Muscle of arm (tissue), 14 donors: ENCODE results near the gene ZKSCAN8. TPM values are rescaled to one million over a fixed set of nuclear protein-coding genes. Genes with fewer than 3 reads are reported as not detected.
"Not testable (repeated sequence)": the region's sequence is repeated elsewhere in the genome, so short reads cannot be mapped to it uniquely, and the experiment has no call there.

Source experiments
- DNase-seq: peaks from one replicate; pipeline ENCODE4 v3.0.0-alpha.2; 2013
- long read RNA-seq, 11 donors: transcript quantifications; one replicate each; lab custom pipeline, GENCODE V29; 2026
- polyA plus RNA-seq, 12 donors: library from polyadenylated mRNA; unstranded; fragments of 120-200 nt; gene quantifications; one replicate each; pipeline ENCODE4 v1.2.1, GENCODE V29; 2013; ENCODE audit not compliant: insufficient read length in 12 of 12

Gene ZKSCAN8
- polyA plus RNA-seq: 10 to 100 TPM in 11 of 12 donors, not detected in 1; 21.8 to 32.0 (median 24.9) TPM
- long read RNA-seq, donor 1, full-length matches to known transcripts: 1 of 1 reads
- long read RNA-seq, donor 1, partial matches to known transcripts: 0 of 1 reads
- long read RNA-seq, donor 1, other reads (novel, unspliced or antisense): 0 of 1 reads
- long read RNA-seq, donor 2, full-length matches to known transcripts: 2 of 2 reads
- long read RNA-seq, donor 2, partial matches to known transcripts: 0 of 2 reads
- long read RNA-seq, donor 2, other reads (novel, unspliced or antisense): 0 of 2 reads
- long read RNA-seq, donor 3, full-length matches to known transcripts: 2 of 2 reads
- long read RNA-seq, donor 3, partial matches to known transcripts: 0 of 2 reads
- long read RNA-seq, donor 3, other reads (novel, unspliced or antisense): 0 of 2 reads
- long read RNA-seq, donor 4, full-length matches to known transcripts: 1 of 1 reads
- long read RNA-seq, donor 4, partial matches to known transcripts: 0 of 1 reads
- long read RNA-seq, donor 4, other reads (novel, unspliced or antisense): 0 of 1 reads
- long read RNA-seq, donor 5, full-length matches to known transcripts: 4 of 4 reads
- long read RNA-seq, donor 5, partial matches to known transcripts: 0 of 4 reads
- long read RNA-seq, donor 5, other reads (novel, unspliced or antisense): 0 of 4 reads
- long read RNA-seq, donor 6, full-length matches to known transcripts: 2 of 2 reads
- long read RNA-seq, donor 6, partial matches to known transcripts: 0 of 2 reads
- long read RNA-seq, donor 6, other reads (novel, unspliced or antisense): 0 of 2 reads
- long read RNA-seq, donor 7, full-length matches to known transcripts: 2 of 2 reads
- long read RNA-seq, donor 7, partial matches to known transcripts: 0 of 2 reads
- long read RNA-seq, donor 7, other reads (novel, unspliced or antisense): 0 of 2 reads
- long read RNA-seq, donor 8, full-length matches to known transcripts: 5 of 5 reads
- long read RNA-seq, donor 8, partial matches to known transcripts: 0 of 5 reads
- long read RNA-seq, donor 8, other reads (novel, unspliced or antisense): 0 of 5 reads
- long read RNA-seq, donor 9: 0 reads
- long read RNA-seq, donor 10, full-length matches to known transcripts: 6 of 6 reads
- long read RNA-seq, donor 10, partial matches to known transcripts: 0 of 6 reads
- long read RNA-seq, donor 10, other reads (novel, unspliced or antisense): 0 of 6 reads
- long read RNA-seq, donor 11, full-length matches to known transcripts: 4 of 11 reads
- long read RNA-seq, donor 11, partial matches to known transcripts: 7 of 11 reads
- long read RNA-seq, donor 11, other reads (novel, unspliced or antisense): 0 of 11 reads

- peak; percentile 86 for DNase-seq
These were observed at the start of gene ZKSCAN8 for GRCh38 chr6:28141500-28142329. ZKSCAN8 (plus strand) TSS chr6:28141883; CDS start chr6:28148408, 6,525 bp downstream.

GRCh38 chr6:28102222-28102621 is 39.5 kb upstream of the ZKSCAN8 start:
- DNase-seq: not testable (repeated sequence)

- not testable (repeated sequence) for DNase-seq
These were observed 39.0 kb upstream of the ZKSCAN8 start for GRCh38 chr6:28102699-28103098.

- peak; percentile 78 for DNase-seq
These were observed 37.1 kb upstream of the ZKSCAN8 start for GRCh38 chr6:28104392-28105244.

GRCh38 chr6:28105245-28105639 is 36.4 kb upstream of the ZKSCAN8 start:
- no peak for DNase-seq

- DNase-seq: no peak
These were observed 34.2 kb upstream of the ZKSCAN8 start for GRCh38 chr6:28107506-28107905.

- DNase-seq: no peak
These were observed 29.7 kb upstream of the ZKSCAN8 start for GRCh38 chr6:28111964-28112363.

- DNase-seq: no peak
These were observed 25.9 kb upstream of the ZKSCAN8 start for GRCh38 chr6:28115799-28116198.

GRCh38 chr6:28117386-28118050 is 24.2 kb upstream of the ZKSCAN8 start:
- no peak for DNase-seq

GRCh38 chr6:28118217-28118616 is 23.5 kb upstream of the ZKSCAN8 start:
- no peak for DNase-seq

GRCh38 chr6:28121876-28122275 is 19.8 kb upstream of the ZKSCAN8 start:
- DNase-seq: no peak

GRCh38 chr6:28122283-28122682 is 19.4 kb upstream of the ZKSCAN8 start:
- not testable (repeated sequence) for DNase-seq

GRCh38 chr6:28124350-28124970 is 17.2 kb upstream of the ZKSCAN8 start, which contains the start of gene ZSCAN16:
ZSCAN16 (plus strand) TSS chr6:28124609; CDS start chr6:28125444, 835 bp downstream.
- peak; percentile 75 for DNase-seq

GRCh38 chr6:28124971-28125353 is 16.7 kb upstream of the ZKSCAN8 start:
- DNase-seq: no peak

GRCh38 chr6:28125401-28125800 is 16.3 kb upstream of the ZKSCAN8 start:
- no peak for DNase-seq

- DNase-seq: no peak
These were observed 7.7 kb upstream of the ZKSCAN8 start for GRCh38 chr6:28134015-28134414.

- DNase-seq: no peak
These were observed 7.0 kb upstream of the ZKSCAN8 start for GRCh38 chr6:28134716-28135115.

- no peak for DNase-seq
These were observed 6.3 kb upstream of the ZKSCAN8 start for GRCh38 chr6:28135393-28135792.
